BLaER1 (cell line): ENCODE results near the gene FKBP6.
"Not testable (repeated sequence)": the region's sequence is repeated elsewhere in the genome, so short reads cannot be mapped to it uniquely, and the experiment has no call there.

Experiments used
- H3K27ac ChIP-seq: shearing (Covaris generic); formaldehyde crosslinking; 2 replicates; pipeline ENCODE4 v1.8.1; 2022
- H3K27me3 ChIP-seq: shearing (Covaris generic); formaldehyde crosslinking; 2 replicates; pipeline ENCODE4 v1.8.1; 2022
- H3K36me3 ChIP-seq: shearing (Covaris generic); formaldehyde crosslinking; 2 replicates; pipeline ENCODE4 v1.8.1; 2022
- H3K4me1 ChIP-seq: shearing (Covaris generic); formaldehyde crosslinking; 2 replicates; pipeline ENCODE4 v1.8.1; 2022
- H3K4me2 ChIP-seq: shearing (Covaris generic); formaldehyde crosslinking; 2 replicates; pipeline ENCODE4 v1.8.1; 2022
- H3K4me3 ChIP-seq: shearing (Covaris generic); formaldehyde crosslinking; 2 replicates; pipeline ENCODE4 v1.8.1; 2022
- H3K9ac ChIP-seq: shearing (Covaris generic); formaldehyde crosslinking; 2 replicates; pipeline ENCODE4 v1.8.1; 2022
- H3K9me3 ChIP-seq: shearing (Covaris generic); formaldehyde crosslinking; 2 replicates; pipeline ENCODE4 v1.8.1; 2022
- H4K20me1 ChIP-seq: shearing (Covaris generic); formaldehyde crosslinking; 2 replicates; pipeline ENCODE4 v1.8.1; 2022
- Cebpa-rat ChIP-seq: shearing (Covaris generic); IDR thresholded peaks from 2 replicates; pipeline ENCODE4 v1.8.1; 2022

The FKBP6 gene

DNA sequence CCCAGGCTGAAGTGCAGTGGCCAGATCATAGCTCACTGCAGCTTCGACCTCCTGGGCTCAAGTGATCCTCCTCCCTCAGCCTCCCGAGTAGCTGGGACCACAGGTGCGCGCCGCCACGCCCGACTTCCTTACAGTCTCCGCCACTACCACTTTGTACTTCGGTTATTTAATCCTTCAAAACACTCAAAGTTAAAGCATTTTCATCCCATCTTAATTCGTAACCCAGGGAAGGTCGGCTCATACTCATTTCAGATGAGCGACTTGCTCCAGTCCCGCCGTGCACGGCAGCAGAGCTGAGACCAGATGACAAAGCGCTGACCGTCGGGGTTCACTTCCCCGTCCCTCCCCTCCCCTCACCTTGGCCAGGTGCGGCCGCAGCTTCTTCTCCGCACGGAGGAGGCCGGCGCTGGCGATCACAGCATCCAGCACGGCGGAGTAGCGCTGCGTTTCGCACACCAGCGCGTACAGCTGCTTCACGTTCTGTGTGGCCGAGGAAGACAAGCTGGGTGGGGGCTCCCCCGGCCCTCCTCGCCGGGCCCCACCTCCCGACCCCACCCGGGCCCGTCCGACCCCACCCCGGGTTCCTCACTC is 19.8 kb upstream of the FKBP6 start:
- no peaks in the 10 kb centered on the region for H3K27me3 ChIP-seq
- H3K4me1 ChIP-seq, result peaks cover 49% of the 10 kb centered on the region
- peaks cover 36% of the 10 kb centered on the region for H3K36me3 ChIP-seq
- peak overlapping the region; percentile 87 for H3K9ac ChIP-seq
- H4K20me1 ChIP-seq, result no peaks in the 10 kb centered on the region
- peak overlapping the region; percentile 81 for H3K27ac ChIP-seq
- peak overlapping the region; percentile 73 for H3K4me2 ChIP-seq
- peak overlapping the region; percentile 76 for H3K4me3 ChIP-seq
- no peak for TF ChIP-seq Cebpa-rat
- no peaks in the 10 kb centered on the region for H3K9me3 ChIP-seq

GRCh38 chr7:73308665-73309214 is 19.2 kb upstream of the FKBP6 start, which contains the start of gene NSUN5:
NSUN5 (minus strand) TSS chr7:73308826; CDS start chr7:73308790, 36 bp downstream.
- H3K4me1 ChIP-seq, result peaks cover 49% of the 10 kb centered on the region
- TF ChIP-seq Cebpa-rat, result 0 out of 2 replicates have a peak, but pooled peaks have one; percentile 48
- peaks cover 30% of the 10 kb centered on the region for H3K36me3 ChIP-seq
- no peaks in the 10 kb centered on the region for H3K27me3 ChIP-seq
- no peaks in the 10 kb centered on the region for H4K20me1 ChIP-seq
- peak within 1 kb of the TSS; percentile 87 for H3K9ac ChIP-seq
- H3K4me2 ChIP-seq, result peak within 1 kb of the TSS; percentile 73
- H3K9me3 ChIP-seq, result no peaks in the 10 kb centered on the region
- peak within 1 kb of the TSS; percentile 81 for H3K27ac ChIP-seq
- peak within 1 kb of the TSS; percentile 76 for H3K4me3 ChIP-seq

- peaks cover 11% of the 10 kb centered on the region for H3K36me3 ChIP-seq
- H4K20me1 ChIP-seq, H3K27me3 ChIP-seq, H3K9ac ChIP-seq, H3K4me2 ChIP-seq, H3K9me3 ChIP-seq, H3K27ac ChIP-seq, H3K4me3 ChIP-seq: not testable (repeated sequence)
- H3K4me1 ChIP-seq, result peaks cover 26% of the 10 kb centered on the region
Observed at GRCh38 chr7:73311421-73311820, 16.5 kb upstream of the FKBP6 start.

- no peaks in the 10 kb centered on the region for H3K27me3 ChIP-seq
- H3K4me1 ChIP-seq, result peaks cover 12% of the 10 kb centered on the region
- H3K9me3 ChIP-seq, result no peaks in the 10 kb centered on the region
- H3K9ac ChIP-seq, result no peak overlapping the region
- H3K27ac ChIP-seq, result no peak overlapping the region
- no peak overlapping the region for H3K4me3 ChIP-seq
- no peak overlapping the region for H3K4me2 ChIP-seq
- no peak for TF ChIP-seq Cebpa-rat
- no peaks in the 10 kb centered on the region for H4K20me1 ChIP-seq
- no peaks in the 10 kb centered on the region for H3K36me3 ChIP-seq
Observed at GRCh38 chr7:73312831-73313520, 15.0 kb upstream of the FKBP6 start.

- TF ChIP-seq Cebpa-rat, result no peak
- no peaks in the 10 kb centered on the region for H3K27me3 ChIP-seq
- H3K4me1 ChIP-seq, result peaks cover 10% of the 10 kb centered on the region
- H3K9me3 ChIP-seq, result no peaks in the 10 kb centered on the region
- no peaks in the 10 kb centered on the region for H4K20me1 ChIP-seq
- H3K9ac ChIP-seq, result no peak overlapping the region
- no peak overlapping the region for H3K4me2 ChIP-seq
- no peak overlapping the region for H3K27ac ChIP-seq
- no peaks in the 10 kb centered on the region for H3K36me3 ChIP-seq
- H3K4me3 ChIP-seq, result no peak overlapping the region
Observed at GRCh38 chr7:73313521-73313906, 14.4 kb upstream of the FKBP6 start.

- Histone ChIP-seq H3K9ac (no peak overlapping the region), H3K27ac (no peak overlapping the region), H3K36me3 (no peaks in the 10 kb centered on the region), H3K4me3 (no peak overlapping the region), H3K9me3 (no peaks in the 10 kb centered on the region), H3K4me2 (no peak overlapping the region), H4K20me1 (no peaks in the 10 kb centered on the region), H3K27me3 (no peaks in the 10 kb centered on the region), H3K4me1 (peaks cover 5% of the 10 kb centered on the region)
- no peak for TF ChIP-seq Cebpa-rat
Observed at GRCh38 chr7:73314271-73314670, 13.7 kb upstream of the FKBP6 start.

GRCh38 chr7:73316521-73316920 is 11.4 kb upstream of the FKBP6 start:
- no peak overlapping the region for H3K27ac ChIP-seq
- H3K36me3 ChIP-seq, result no peaks in the 10 kb centered on the region
- H3K4me2 ChIP-seq, result no peak overlapping the region
- no peaks in the 10 kb centered on the region for H4K20me1 ChIP-seq
- no peak overlapping the region for H3K9ac ChIP-seq
- no peaks in the 10 kb centered on the region for H3K27me3 ChIP-seq
- no peaks in the 10 kb centered on the region for H3K9me3 ChIP-seq
- no peaks in the 10 kb centered on the region for H3K4me1 ChIP-seq
- TF ChIP-seq Cebpa-rat, result no peak
- H3K4me3 ChIP-seq, result no peak overlapping the region

DNA sequence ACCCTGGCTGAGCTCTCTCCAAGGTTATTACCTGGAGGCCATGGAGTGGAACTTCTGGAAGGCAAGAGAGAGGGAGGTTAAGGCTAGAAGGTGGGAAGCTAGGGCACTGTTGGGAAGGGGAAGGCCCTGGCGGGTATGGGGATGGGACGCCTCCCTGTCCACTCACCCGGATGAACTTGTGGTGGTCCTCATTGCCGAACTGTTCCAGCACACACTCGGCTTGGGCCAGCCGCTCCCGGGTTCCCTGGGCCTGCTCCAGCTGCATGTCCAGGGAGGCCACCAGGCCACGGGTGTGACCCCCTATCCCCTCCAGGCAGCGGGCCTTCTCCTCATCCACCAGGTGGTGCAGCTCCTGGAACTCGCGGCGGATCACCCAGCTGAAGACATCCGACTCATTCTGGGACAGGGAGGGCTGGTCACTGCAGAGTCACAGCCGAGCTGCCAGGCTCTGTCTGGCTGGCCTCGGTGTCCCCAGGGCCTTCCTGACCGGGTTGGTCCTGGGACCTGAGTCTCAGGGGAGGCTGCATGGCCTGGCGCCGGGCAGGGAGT is 9.2 kb upstream of the FKBP6 start:
- H3K27me3 ChIP-seq, H3K27ac ChIP-seq, H3K36me3 ChIP-seq, H3K9ac ChIP-seq, H4K20me1 ChIP-seq, H3K9me3 ChIP-seq, H3K4me3 ChIP-seq, H3K4me2 ChIP-seq: not testable (repeated sequence)
- H3K4me1 ChIP-seq, result peaks cover 11% of the 10 kb centered on the region

DNA sequence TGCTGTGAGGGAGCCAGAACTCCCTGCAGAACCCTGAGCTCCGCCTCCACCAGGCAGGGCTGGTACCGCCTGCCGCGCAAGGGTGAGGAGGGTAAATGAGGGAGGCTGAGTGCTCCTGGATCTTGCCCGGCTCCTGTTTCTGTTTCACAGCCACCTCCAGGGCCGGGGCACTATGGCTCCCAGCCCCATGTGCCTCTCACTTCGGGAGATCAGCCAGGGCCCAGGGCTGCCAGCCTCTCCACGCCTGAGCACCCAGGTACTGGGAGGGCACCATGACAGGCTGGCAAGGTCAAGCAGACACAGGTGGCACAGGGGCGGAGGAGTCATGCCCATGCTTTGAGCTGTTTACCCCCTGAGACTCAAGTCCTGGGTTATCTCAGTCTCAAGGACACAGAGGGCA is 8.4 kb upstream of the FKBP6 start:
- peaks cover 19% of the 10 kb centered on the region for H3K4me1 ChIP-seq
- not testable (repeated sequence) for H3K9ac ChIP-seq, H3K36me3 ChIP-seq, H3K27me3 ChIP-seq, H3K4me2 ChIP-seq, H3K9me3 ChIP-seq, H3K27ac ChIP-seq, H4K20me1 ChIP-seq, H3K4me3 ChIP-seq

GRCh38 chr7:73320009-73320408 is 8.0 kb upstream of the FKBP6 start:
- H3K4me3 ChIP-seq, H3K27me3 ChIP-seq, H3K27ac ChIP-seq: not testable (repeated sequence)

GRCh38 chr7:73323434-73324080 is 4.4 kb upstream of the FKBP6 start:
- H4K20me1 ChIP-seq, H3K36me3 ChIP-seq, H3K27me3 ChIP-seq, H3K9me3 ChIP-seq: not testable (repeated sequence)
- 0 out of 2 replicates have a peak overlapping the region, but pooled peaks have one; percentile 31 for H3K4me3 ChIP-seq
- H3K4me1 ChIP-seq, result peaks cover 22% of the 10 kb centered on the region
- H3K9ac ChIP-seq, result 0 out of 2 replicates have a peak overlapping the region, but pooled peaks have one; percentile 25
- H3K4me2 ChIP-seq, result peak overlapping the region; percentile 84
- H3K27ac ChIP-seq, result peak overlapping the region; percentile 20; the same call in 1 of the 2 replicates

More at GRCh38 chr7:73320009-73320408, 8.0 kb upstream of the FKBP6 start:
- H3K9me3 ChIP-seq, H4K20me1 ChIP-seq, H3K36me3 ChIP-seq, H3K4me2 ChIP-seq, H3K9ac ChIP-seq: not testable (repeated sequence)
- peaks cover 22% of the 10 kb centered on the region for H3K4me1 ChIP-seq

GRCh38 chr7:73324081-73324845 is 3.7 kb upstream of the FKBP6 start:
- not testable (repeated sequence) for H3K9me3 ChIP-seq, H3K36me3 ChIP-seq, H4K20me1 ChIP-seq, H3K27me3 ChIP-seq
- H3K4me1 ChIP-seq, result peaks cover 22% of the 10 kb centered on the region
- 0 out of 2 replicates have a peak overlapping the region, but pooled peaks have one; percentile 31 for H3K4me3 ChIP-seq
- 0 out of 2 replicates have a peak overlapping the region, but pooled peaks have one; percentile 25 for H3K9ac ChIP-seq
- H3K27ac ChIP-seq, result peak overlapping the region; percentile 20; the same call in 1 of the 2 replicates
- H3K4me2 ChIP-seq, result peak overlapping the region; percentile 84

DNA sequence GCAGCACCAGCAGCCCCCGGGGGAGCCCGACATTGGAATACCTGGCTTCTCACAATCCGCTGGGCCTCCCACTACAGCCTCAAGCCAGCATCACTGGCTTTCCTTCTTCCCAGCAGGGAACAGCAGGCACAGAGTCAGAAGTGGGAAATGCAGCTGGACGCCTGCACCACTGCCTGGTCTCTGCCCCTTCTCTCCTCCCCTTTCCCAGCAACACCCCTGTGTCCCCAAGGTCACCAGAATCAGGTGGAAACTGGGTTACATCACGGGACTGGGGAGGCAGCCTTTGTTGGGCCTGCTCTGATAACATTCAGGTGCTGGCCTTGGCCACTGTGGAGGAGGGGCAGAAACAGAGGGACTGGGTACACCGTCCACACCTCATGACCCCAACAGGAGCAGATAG is 2.5 kb upstream of the FKBP6 start:
- not testable (repeated sequence) for H3K9ac ChIP-seq, H3K27ac ChIP-seq, H3K4me2 ChIP-seq, H3K9me3 ChIP-seq, H3K36me3 ChIP-seq, H3K27me3 ChIP-seq, H4K20me1 ChIP-seq, H3K4me3 ChIP-seq
- H3K4me1 ChIP-seq, result peaks cover 22% of the 10 kb centered on the region
